Measurements from ENCODE around the gene DUOX2.

DUOX2 gene

DNA sequence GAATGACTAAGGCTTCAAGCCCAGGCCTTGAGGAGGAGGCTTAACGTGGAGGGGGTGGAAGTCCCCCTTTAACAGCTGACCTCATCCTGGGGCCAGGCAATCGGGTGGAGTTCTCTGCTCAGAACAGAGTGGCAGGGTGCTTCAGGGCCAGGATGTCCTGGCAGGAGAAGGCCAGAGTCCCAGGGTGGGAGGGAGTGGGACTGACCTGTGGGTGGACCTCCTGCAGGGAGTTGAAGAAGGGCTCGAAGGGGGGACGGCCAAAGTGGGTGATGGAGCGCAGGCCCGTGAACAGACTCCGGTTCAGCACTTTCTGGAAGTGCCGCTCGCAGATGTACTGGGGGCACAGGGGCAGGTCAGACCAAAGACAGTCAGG, 19.6 kb downstream of the DUOX2 start (continued):
- TF ChIP-seq, protein P1, sequence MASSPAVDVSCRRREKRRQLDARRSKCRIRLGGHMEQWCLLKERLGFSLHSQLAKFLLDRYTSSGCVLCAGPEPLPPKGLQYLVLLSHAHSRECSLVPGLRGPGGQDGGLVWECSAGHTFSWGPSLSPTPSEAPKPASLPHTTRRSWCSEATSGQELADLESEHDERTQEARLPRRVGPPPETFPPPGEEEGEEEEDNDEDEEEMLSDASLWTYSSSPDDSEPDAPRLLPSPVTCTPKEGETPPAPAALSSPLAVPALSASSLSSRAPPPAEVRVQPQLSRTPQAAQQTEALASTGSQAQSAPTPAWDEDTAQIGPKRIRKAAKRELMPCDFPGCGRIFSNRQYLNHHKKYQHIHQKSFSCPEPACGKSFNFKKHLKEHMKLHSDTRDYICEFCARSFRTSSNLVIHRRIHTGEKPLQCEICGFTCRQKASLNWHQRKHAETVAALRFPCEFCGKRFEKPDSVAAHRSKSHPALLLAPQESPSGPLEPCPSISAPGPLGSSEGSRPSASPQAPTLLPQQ (tag by site-specific recombination; IDR thresholded peaks at IDR 0.05), result 0 out of 2 replicates have a peak, but pooled peaks have one; percentile 36
- TF ChIP-seq, protein P2, sequence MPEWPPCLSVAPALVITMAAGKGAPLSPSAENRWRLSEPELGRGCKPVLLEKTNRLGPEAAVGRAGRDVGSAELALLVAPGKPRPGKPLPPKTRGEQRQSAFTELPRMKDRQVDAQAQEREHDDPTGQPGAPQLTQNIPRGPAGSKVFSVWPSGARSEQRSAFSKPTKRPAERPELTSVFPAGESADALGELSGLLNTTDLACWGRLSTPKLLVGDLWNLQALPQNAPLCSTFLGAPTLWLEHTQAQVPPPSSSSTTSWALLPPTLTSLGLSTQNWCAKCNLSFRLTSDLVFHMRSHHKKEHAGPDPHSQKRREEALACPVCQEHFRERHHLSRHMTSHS (tag by site-specific recombination; IDR thresholded peaks at IDR 0.05), result no peak
- no peak for TF ChIP-seq ZNF596 (tag by site-specific recombination; IDR thresholded peaks at IDR 0.05)

DNA sequence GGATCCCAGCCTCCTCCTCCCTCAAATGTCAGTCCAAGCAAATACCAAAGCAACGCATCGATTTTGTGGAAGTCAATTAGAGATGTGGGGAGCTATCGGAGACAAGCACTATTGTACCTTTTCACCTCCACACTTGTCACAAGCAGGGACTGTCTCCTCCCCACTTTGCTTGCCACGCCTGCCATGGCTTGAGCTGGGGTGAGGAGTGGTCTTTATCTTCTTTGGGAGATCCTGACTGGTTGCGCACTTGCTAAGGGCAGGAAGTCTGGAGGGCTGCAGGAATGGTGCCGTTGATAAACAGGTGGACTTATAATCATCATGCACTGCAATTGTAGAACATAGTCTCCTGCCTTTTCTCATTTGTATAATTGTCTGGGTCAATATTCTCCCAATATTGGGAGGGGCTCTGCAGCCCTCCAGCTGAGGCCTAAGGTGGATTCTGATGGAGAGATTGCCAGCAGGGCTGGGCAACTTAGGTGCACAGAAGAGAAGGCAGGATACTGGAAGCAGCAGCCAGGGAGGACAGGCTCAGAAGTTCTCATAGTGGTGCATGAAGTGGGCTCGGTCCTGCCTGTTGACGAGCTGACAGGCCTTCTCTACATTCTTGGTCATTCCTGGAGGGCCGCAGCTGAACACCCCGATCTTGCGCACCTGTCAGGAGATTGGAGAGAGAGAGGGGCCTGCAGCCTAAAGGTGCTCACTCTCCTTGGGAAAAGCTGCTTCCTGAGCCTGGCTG, 20.2 kb downstream of the DUOX2 start:
- Histone ChIP-seq H3K9me3 (ENCODE audit: control insufficient read depth, insufficient read depth, low read depth, low read length) (no peaks in the 10 kb centered on the region), H3K4me1 (ENCODE audit: control insufficient read depth, insufficient read depth, low read length) (peaks cover 2% of the 10 kb centered on the region; the same call in 1 of the 2 replicates), H3K36me3 (ENCODE audit: control insufficient read depth in 2 of 2, insufficient read depth in 1 of 2, low read length in 2 of 2) (no peaks in the 10 kb centered on the region), H3K27ac (ENCODE audit: extremely low read depth, low read depth, low read length) (no peak overlapping the region), H3K4me3 (ENCODE audit: low read depth, low read length) (no peak overlapping the region)
- POLR2A ChIA-PET, result interaction anchor here (0.6 kb wide), 1 partner anchor 125 kb away, joined by 4 read pairs; no protein-coding TSS in a partner anchor
- no peak for TF ChIP-seq GLIS1 (tag by site-specific recombination; IDR thresholded peaks at IDR 0.05)
- TF ChIP-seq, protein P3, sequence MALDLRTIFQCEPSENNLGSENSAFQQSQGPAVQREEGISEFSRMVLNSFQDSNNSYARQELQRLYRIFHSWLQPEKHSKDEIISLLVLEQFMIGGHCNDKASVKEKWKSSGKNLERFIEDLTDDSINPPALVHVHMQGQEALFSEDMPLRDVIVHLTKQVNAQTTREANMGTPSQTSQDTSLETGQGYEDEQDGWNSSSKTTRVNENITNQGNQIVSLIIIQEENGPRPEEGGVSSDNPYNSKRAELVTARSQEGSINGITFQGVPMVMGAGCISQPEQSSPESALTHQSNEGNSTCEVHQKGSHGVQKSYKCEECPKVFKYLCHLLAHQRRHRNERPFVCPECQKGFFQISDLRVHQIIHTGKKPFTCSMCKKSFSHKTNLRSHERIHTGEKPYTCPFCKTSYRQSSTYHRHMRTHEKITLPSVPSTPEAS (tag by site-specific recombination; IDR thresholded peaks at IDR 0.05), result no peak
- no peak for TF ChIP-seq SP7 (tag by site-specific recombination; IDR thresholded peaks at IDR 0.05)
- no peak for TF ChIP-seq ZNF112 (tag by site-specific recombination; IDR thresholded peaks at IDR 0.05)
- TF ChIP-seq, protein P4, sequence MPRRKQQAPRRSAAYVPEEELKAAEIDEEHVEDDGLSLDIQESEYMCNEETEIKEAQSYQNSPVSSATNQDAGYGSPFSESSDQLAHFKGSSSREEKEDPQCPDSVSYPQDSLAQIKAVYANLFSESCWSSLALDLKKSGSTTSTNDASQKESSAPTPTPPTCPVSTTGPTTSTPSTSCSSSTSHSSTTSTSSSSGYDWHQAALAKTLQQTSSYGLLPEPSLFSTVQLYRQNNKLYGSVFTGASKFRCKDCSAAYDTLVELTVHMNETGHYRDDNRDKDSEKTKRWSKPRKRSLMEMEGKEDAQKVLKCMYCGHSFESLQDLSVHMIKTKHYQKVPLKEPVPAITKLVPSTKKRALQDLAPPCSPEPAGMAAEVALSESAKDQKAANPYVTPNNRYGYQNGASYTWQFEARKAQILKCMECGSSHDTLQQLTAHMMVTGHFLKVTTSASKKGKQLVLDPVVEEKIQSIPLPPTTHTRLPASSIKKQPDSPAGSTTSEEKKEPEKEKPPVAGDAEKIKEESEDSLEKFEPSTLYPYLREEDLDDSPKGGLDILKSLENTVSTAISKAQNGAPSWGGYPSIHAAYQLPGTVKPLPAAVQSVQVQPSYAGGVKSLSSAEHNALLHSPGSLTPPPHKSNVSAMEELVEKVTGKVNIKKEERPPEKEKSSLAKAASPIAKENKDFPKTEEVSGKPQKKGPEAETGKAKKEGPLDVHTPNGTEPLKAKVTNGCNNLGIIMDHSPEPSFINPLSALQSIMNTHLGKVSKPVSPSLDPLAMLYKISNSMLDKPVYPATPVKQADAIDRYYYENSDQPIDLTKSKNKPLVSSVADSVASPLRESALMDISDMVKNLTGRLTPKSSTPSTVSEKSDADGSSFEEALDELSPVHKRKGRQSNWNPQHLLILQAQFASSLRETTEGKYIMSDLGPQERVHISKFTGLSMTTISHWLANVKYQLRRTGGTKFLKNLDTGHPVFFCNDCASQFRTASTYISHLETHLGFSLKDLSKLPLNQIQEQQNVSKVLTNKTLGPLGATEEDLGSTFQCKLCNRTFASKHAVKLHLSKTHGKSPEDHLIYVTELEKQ (tag by site-specific recombination; IDR thresholded peaks at IDR 0.05; ENCODE audit: borderline replicate concordance), result no peak
- no peak for TF ChIP-seq ZFP69B (tag by site-specific recombination; IDR thresholded peaks at IDR 0.05)
- no peak for TF ChIP-seq ZNF302 (tag by site-specific recombination; IDR thresholded peaks at IDR 0.05; ENCODE audit: low read depth)
- CTCF ChIA-PET, result interaction anchor here (0.7 to 1.7 kb wide), 3 partner anchors 22 to 295 kb away, joined by 3 to 5 read pairs (median 3); no protein-coding TSS in a partner anchor

DNA sequence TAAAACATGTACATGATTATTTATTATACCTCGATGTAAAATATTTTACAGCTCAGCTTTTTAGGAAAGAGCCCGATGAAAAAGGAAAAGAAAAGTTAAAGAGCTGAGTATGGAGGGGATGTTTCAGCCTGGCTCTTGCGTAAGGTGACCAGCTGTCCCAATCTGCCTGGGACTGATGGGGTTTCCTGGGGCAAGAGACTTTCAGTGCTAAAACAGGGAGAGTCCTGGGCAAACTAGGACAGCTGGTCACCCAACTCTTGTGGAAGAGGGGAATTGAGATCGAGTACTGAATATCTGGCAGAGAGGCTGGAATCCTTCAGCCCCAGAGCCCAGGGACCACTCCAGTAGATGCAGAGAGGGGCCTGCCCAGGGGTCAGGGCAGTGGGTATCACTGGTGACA, 21.0 kb downstream of the DUOX2 start:
- ChIA-PET POLR2A (no interaction called here), CTCF (interaction anchor here (0.6 to 1.7 kb wide), 3 partner anchors 23 to 428 kb away, joined by 3 to 5 read pairs (median 3); no protein-coding TSS in a partner anchor)
- TF ChIP-seq ZNF76 (tag by site-specific recombination; IDR thresholded peaks at IDR 0.05; ENCODE audit: borderline replicate concordance, low read depth) (no peak), SP3 (tag by site-specific recombination; IDR thresholded peaks at IDR 0.05) (no peak), ZSCAN30 (tag by site-specific recombination; IDR thresholded peaks at IDR 0.05) (no peak), ZNF248 (tag by site-specific recombination; IDR thresholded peaks at IDR 0.05) (no peak), FEZF1 (tag by site-specific recombination; IDR thresholded peaks at IDR 0.05) (no peak), YY2 (tag by site-specific recombination; IDR thresholded peaks at IDR 0.05) (no peak), ZFP3 (tag by site-specific recombination; IDR thresholded peaks at IDR 0.05; ENCODE audit: low read depth) (no peak), ZNF830 (tag by site-specific recombination; IDR thresholded peaks at IDR 0.05; ENCODE audit: low read depth) (no peak), MEIS1 (CRISPR knock-in tag; IDR thresholded peaks at IDR 0.05; ENCODE audit: borderline replicate concordance) (no peak), ZNF623 (tag by site-specific recombination; IDR thresholded peaks at IDR 0.05) (no peak), ZFP37 (tag by site-specific recombination; IDR thresholded peaks at IDR 0.05) (no peak), ZNF138 (tag by site-specific recombination; IDR thresholded peaks at IDR 0.05; ENCODE audit: borderline replicate concordance) (no peak), ZNF670 (tag by site-specific recombination; IDR thresholded peaks at IDR 0.05; ENCODE audit: low read depth) (no peak), HOXC10 (CRISPR knock-in tag; IDR thresholded peaks at IDR 0.05) (no peak), ZNF350 (tag by site-specific recombination; IDR thresholded peaks at IDR 0.05) (no peak), ZNF521 (tag by site-specific recombination; IDR thresholded peaks at IDR 0.05) (no peak)
- TF ChIP-seq, protein P5, sequence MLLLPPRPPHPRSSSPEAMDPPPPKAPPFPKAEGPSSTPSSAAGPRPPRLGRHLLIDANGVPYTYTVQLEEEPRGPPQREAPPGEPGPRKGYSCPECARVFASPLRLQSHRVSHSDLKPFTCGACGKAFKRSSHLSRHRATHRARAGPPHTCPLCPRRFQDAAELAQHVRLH (tag by site-specific recombination; IDR thresholded peaks at IDR 0.05), result no peak

More for the DNA sequence above, 21.0 kb downstream of the DUOX2 start:
- Histone ChIP-seq H3K4me1 (ENCODE audit: control insufficient read depth, insufficient read depth, low read length) (peaks cover 3% of the 10 kb centered on the region; the same call in 1 of the 2 replicates), H3K4me3 (ENCODE audit: low read depth, low read length) (no peak overlapping the region), H3K9me3 (ENCODE audit: control insufficient read depth, insufficient read depth, low read depth, low read length) (no peaks in the 10 kb centered on the region), H3K36me3 (ENCODE audit: control insufficient read depth in 2 of 2, insufficient read depth in 1 of 2, low read length in 2 of 2) (no peaks in the 10 kb centered on the region), H3K27ac (ENCODE audit: extremely low read depth, low read depth, low read length) (no peak overlapping the region)

Measured in HEK293 (cell line).